Neuronal stem cell (in vitro differentiated cells): ENCODE results near the gene IL1RAPL2.

Experiments
- DNase-seq: peaks from one replicate; pipeline ENCODE4 v3.0.0-alpha.2; 2013; ENCODE audit warnings: low spot score
- H2AFZ ChIP-seq: one replicate; pipeline ENCODE4 v1.6.1; 2013; ENCODE audit warnings: mild to moderate bottlenecking, low read length, inconsistent platforms
- H2AK5ac ChIP-seq: 2 replicates; pipeline ENCODE4 v1.6.1; 2013; ENCODE audit warnings: low read depth, mild to moderate bottlenecking, inconsistent platforms, low read length, moderate library complexity, mixed read lengths
- H2BK120ac ChIP-seq: 2 replicates; pipeline ENCODE4 v1.6.1; 2013; ENCODE audit warnings: low read depth, mild to moderate bottlenecking, inconsistent platforms, low read length, moderate library complexity, mixed read lengths
- H2BK12ac ChIP-seq: one replicate; pipeline ENCODE4 v1.6.1; 2013; ENCODE audit warnings: low read length, inconsistent platforms
- H2BK15ac ChIP-seq: 2 replicates; pipeline ENCODE4 v1.6.1; 2013; ENCODE audit warnings: mild to moderate bottlenecking, low read length, inconsistent platforms, mixed read lengths
- H2BK5ac ChIP-seq: one replicate; pipeline ENCODE4 v1.6.1; 2013; ENCODE audit warnings: inconsistent platforms, mild to moderate bottlenecking, low read length, moderate library complexity
- H3K14ac ChIP-seq: one replicate; pipeline ENCODE4 v1.6.1; 2013; ENCODE audit warnings: low read length, inconsistent platforms
- H3K18ac ChIP-seq: 2 replicates; pipeline ENCODE4 v1.6.1; 2013; ENCODE audit warnings: low read length, inconsistent platforms
- H3K23ac ChIP-seq: 2 replicates; pipeline ENCODE4 v1.6.1; 2013; ENCODE audit warnings: low read depth, mild to moderate bottlenecking, mixed read lengths, low read length, inconsistent platforms; ENCODE audit not compliant: poor library complexity
- H3K27ac ChIP-seq: replicated peaks from 3 replicates; pipeline ENCODE4 v1.5.1; 2013; ENCODE audit warnings: low read length, inconsistent platforms
- H3K27me3 ChIP-seq, 3 experiments: 2 replicates each; pipeline ENCODE4 v1.6.1; 2013; ENCODE audit warnings: low read length in 3 of 3, mild to moderate bottlenecking in 2 of 3, inconsistent platforms in 1 of 3, low read depth in 1 of 3, mixed read lengths in 1 of 3, moderate library complexity in 1 of 3; ENCODE audit not compliant: control insufficient read depth in 3 of 3, insufficient read depth in 3 of 3
- H3K36me3 ChIP-seq, 2 donors: replicated peaks in 1 of 2; 2 replicates each; pipeline ENCODE4 v1.6.1; 2013; ENCODE audit warnings: low read length in 2 of 2; ENCODE audit not compliant: control insufficient read depth in 2 of 2, insufficient read depth in 2 of 2
- H3K4ac ChIP-seq: 2 replicates; pipeline ENCODE4 v1.6.1; 2013; ENCODE audit warnings: inconsistent platforms, mild to moderate bottlenecking, low read length, moderate library complexity
- H3K4me1 ChIP-seq, 2 donors: 1 replicate in 1 of 2; 2 replicates in 1 of 2; pipeline ENCODE4 v1.6.1; 2013; ENCODE audit warnings: low read length in 2 of 2, low read depth in 1 of 2; ENCODE audit not compliant: control insufficient read depth in 2 of 2, insufficient read depth in 1 of 2
- H3K4me2 ChIP-seq: one replicate; pipeline ENCODE4 v1.6.1; 2013; ENCODE audit warnings: mild to moderate bottlenecking, low read length, inconsistent platforms; ENCODE audit not compliant: insufficient read depth, poor library complexity, severe bottlenecking
- H3K4me3 ChIP-seq, 2 donors: 2 replicates each; pipeline ENCODE4 v1.5.1; 2013; ENCODE audit warnings: low read length in 2 of 2, mild to moderate bottlenecking in 2 of 2, inconsistent platforms in 1 of 2, moderate library complexity in 1 of 2
- H3K79me1 ChIP-seq: one replicate; pipeline ENCODE4 v1.6.1; 2013; ENCODE audit warnings: low read depth, mild to moderate bottlenecking, inconsistent platforms, low read length, moderate library complexity
- H3K9ac ChIP-seq: one replicate; pipeline ENCODE4 v1.6.1; 2013; ENCODE audit warnings: mild to moderate bottlenecking, low read depth, low read length, inconsistent platforms; ENCODE audit not compliant: poor library complexity
- H3K9me3 ChIP-seq, 2 donors: replicated peaks in 1 of 2; 2 replicates each; pipeline versions ENCODE3 to v1.6.1; 2013; ENCODE audit warnings: low read length in 2 of 2, mild to moderate bottlenecking in 2 of 2, inconsistent platforms in 1 of 2, low read depth in 1 of 2, mixed read lengths in 1 of 2, moderate library complexity in 1 of 2; ENCODE audit not compliant: control insufficient read depth in 2 of 2, insufficient read depth in 1 of 2
- H4K8ac ChIP-seq: one replicate; pipeline ENCODE4 v1.6.1; 2013; ENCODE audit warnings: low read depth, mild to moderate bottlenecking, inconsistent platforms, low read length, moderate library complexity
- H4K91ac ChIP-seq: one replicate; pipeline ENCODE4 v1.6.1; 2013; ENCODE audit warnings: low read length, low read depth, mild to moderate bottlenecking, inconsistent platforms; ENCODE audit not compliant: poor library complexity
- WGBS, 2 donors: extraction: QIAGEN DNeasy Blood & Tissue Kit; methylation state at CpG; one replicate each; pipeline ENCODE4 v1.1.7; 2013; ENCODE audit warnings: missing lambda C conversion rate in 2 of 2, mixed read lengths in 1 of 2; ENCODE audit not compliant: insufficient read length in 2 of 2, insufficient replicate concordance in 1 of 2; ENCODE audit errors: extremely low coverage in 2 of 2; 5-methylcytosine and 5-hydroxymethylcytosine counted together

The IL1RAPL2 gene

GRCh38 chrX:105752338-105752956 is 1186.4 kb downstream of the IL1RAPL2 start:
- no CpG with 5 or more reads among the region's 6 CpGs for WGBS, 2 donors
- H4K8ac ChIP-seq: no peak overlapping the region

GRCh38 chrX:105753411-105753810 is 1187.4 kb downstream of the IL1RAPL2 start:
- H4K8ac ChIP-seq: no peak overlapping the region
- no CpG with 5 or more reads among the region's 4 CpGs for WGBS, 2 donors
- no peak overlapping the region for H2BK15ac ChIP-seq
- H3K4me3 ChIP-seq: no peak overlapping the region
- H2AK5ac ChIP-seq: no peak overlapping the region
- no peaks in the 10 kb centered on the region for H3K27me3 ChIP-seq
- no peak overlapping the region for H3K4ac ChIP-seq
- H2BK5ac ChIP-seq: no peak overlapping the region
- H3K9ac ChIP-seq: no peak overlapping the region
- H3K4me1 ChIP-seq: no peaks in the 10 kb centered on the region
- H2BK12ac ChIP-seq: no peak overlapping the region
- no peak overlapping the region for H3K14ac ChIP-seq
- no peaks in the 10 kb centered on the region for H3K79me1 ChIP-seq
- no peak for DNase-seq
- no peak overlapping the region for H3K23ac ChIP-seq
- no peak overlapping the region for H3K18ac ChIP-seq
- H3K9me3 ChIP-seq: no peaks in the 10 kb centered on the region
- no peak overlapping the region for H2BK120ac ChIP-seq
- H3K4me2 ChIP-seq: no peak overlapping the region
- no peak overlapping the region for H4K91ac ChIP-seq
- no peak overlapping the region for H3K27ac ChIP-seq
- H3K36me3 ChIP-seq: no peaks in the 10 kb centered on the region
- H2AFZ ChIP-seq: no peak overlapping the region

More at GRCh38 chrX:105752338-105752956, 1186.4 kb downstream of the IL1RAPL2 start:
- Histone ChIP-seq H3K27me3 (no peaks in the 10 kb centered on the region), H2BK5ac (no peak overlapping the region), H2AFZ (peak overlapping the region; percentile 20), H3K14ac (no peak overlapping the region), H2AK5ac (no peak overlapping the region), H3K36me3 (no peaks in the 10 kb centered on the region), H3K9ac (no peak overlapping the region), H2BK120ac (no peak overlapping the region), H3K79me1 (no peaks in the 10 kb centered on the region), H3K23ac (no peak overlapping the region), H4K91ac (no peak overlapping the region), H3K4me3 (no peak overlapping the region), H2BK15ac (no peak overlapping the region), H3K27ac (no peak overlapping the region), H3K4ac (no peak overlapping the region), H3K18ac (no peak overlapping the region), H3K4me1 (no peaks in the 10 kb centered on the region), H2BK12ac (no peak overlapping the region), H3K4me2 (no peak overlapping the region), H3K9me3 (no peaks in the 10 kb centered on the region)
- DNase-seq: peak; percentile 2

DNA sequence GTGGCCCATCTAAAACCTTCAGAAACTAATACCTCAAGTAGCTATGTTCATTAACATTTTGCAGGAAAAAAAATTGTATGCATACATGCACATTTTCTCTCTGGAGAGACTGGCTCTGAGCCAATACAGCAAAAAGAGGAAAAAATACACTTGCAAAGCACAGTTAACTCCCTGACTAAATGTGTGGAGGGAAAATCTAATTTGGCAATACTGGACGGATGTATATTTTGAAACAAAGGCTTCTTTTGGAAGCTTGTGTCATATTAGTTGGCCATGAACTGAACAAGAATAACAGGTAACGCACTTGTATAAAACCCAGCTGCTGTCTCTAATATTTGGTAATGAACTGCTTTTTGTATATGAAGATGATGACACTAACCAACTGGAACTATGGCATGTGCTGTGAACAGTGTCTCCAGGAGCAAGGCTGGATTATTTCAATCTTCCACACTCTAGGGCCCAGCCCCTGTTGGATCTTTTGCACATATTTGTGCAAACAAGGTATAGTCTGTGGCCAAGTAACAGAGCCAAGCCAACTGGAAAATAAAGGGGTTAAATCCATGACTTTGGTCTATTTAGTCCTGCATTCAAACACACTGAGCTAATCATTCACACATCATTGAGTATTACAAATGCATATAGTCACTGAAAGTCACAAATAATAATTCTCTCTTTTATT is 1188.4 kb downstream of the IL1RAPL2 start:
- H3K9ac ChIP-seq: no peak overlapping the region
- no peak overlapping the region for H4K91ac ChIP-seq
- no peak overlapping the region for H2BK12ac ChIP-seq
- no peak overlapping the region for H3K4me2 ChIP-seq
- no peak for DNase-seq
- H3K14ac ChIP-seq: no peak overlapping the region
- no peak overlapping the region for H4K8ac ChIP-seq
- H3K27ac ChIP-seq: no peak overlapping the region
- H3K4me3 ChIP-seq: no peak overlapping the region
- no peaks in the 10 kb centered on the region for H3K36me3 ChIP-seq
- no peaks in the 10 kb centered on the region for H3K27me3 ChIP-seq
- H3K23ac ChIP-seq: no peak overlapping the region
- H2BK15ac ChIP-seq: no peak overlapping the region
- no peak overlapping the region for H3K4ac ChIP-seq
- H2BK5ac ChIP-seq: no peak overlapping the region
- H3K18ac ChIP-seq: no peak overlapping the region
- H2AK5ac ChIP-seq: no peak overlapping the region
- H3K79me1 ChIP-seq: no peaks in the 10 kb centered on the region
- H2BK120ac ChIP-seq: no peak overlapping the region
- no peaks in the 10 kb centered on the region for H3K4me1 ChIP-seq
- no peak overlapping the region for H2AFZ ChIP-seq
- H3K9me3 ChIP-seq: no peaks in the 10 kb centered on the region
- no CpG with 5 or more reads among the region's 2 CpGs for WGBS, 2 donors

GRCh38 chrX:105755109-105755508 is 1189.1 kb downstream of the IL1RAPL2 start:
- Histone ChIP-seq H3K27ac (no peak overlapping the region), H2BK15ac (no peak overlapping the region), H2AK5ac (no peak overlapping the region), H3K18ac (no peak overlapping the region), H3K4me3 (no peak overlapping the region), H2BK12ac (no peak overlapping the region), H3K27me3 (no peaks in the 10 kb centered on the region), H4K91ac (no peak overlapping the region), H2AFZ (no peak overlapping the region), H2BK5ac (no peak overlapping the region), H3K4ac (no peak overlapping the region), H3K36me3 (no peaks in the 10 kb centered on the region), H3K9ac (no peak overlapping the region), H3K9me3 (no peaks in the 10 kb centered on the region), H4K8ac (no peak overlapping the region), H3K4me1 (no peaks in the 10 kb centered on the region), H3K14ac (no peak overlapping the region), H2BK120ac (no peak overlapping the region), H3K79me1 (no peaks in the 10 kb centered on the region), H3K23ac (no peak overlapping the region), H3K4me2 (no peak overlapping the region)
- no peak for DNase-seq
- WGBS, 2 donors: no CpG with 5 or more reads among the region's 1 CpG
